Ecto neural progenitor cell (in vitro differentiated cells): ENCODE results near the gene NFX1.
"Not testable (repeated sequence)": the region's sequence is repeated elsewhere in the genome, so short reads cannot be mapped to it uniquely, and the experiment has no call there.

Experiments
- DNase-seq: peaks from one replicate; pipeline ENCODE4 v3.0.0-alpha.2; 2018; ENCODE audit warnings: low spot score

The NFX1 gene

GRCh38 chr9:33364127-33364526 lies 73.8 kb downstream of the NFX1 start:
- DNase-seq = no peak

GRCh38 chr9:33364814-33365213 lies 74.5 kb downstream of the NFX1 start:
- DNase-seq = not testable (repeated sequence)

GRCh38 chr9:33366979-33367480 lies 76.7 kb downstream of the NFX1 start:
- no peak for DNase-seq

- DNase-seq = no peak
These were observed 82.6 kb downstream of the NFX1 start for GRCh38 chr9:33372900-33373299.

- no peak for DNase-seq
These were observed 83.9 kb downstream of the NFX1 start for GRCh38 chr9:33374190-33374589.

GRCh38 chr9:33374634-33375237 lies 84.4 kb downstream of the NFX1 start:
- DNase-seq = peak; percentile 78

GRCh38 chr9:33375238-33375840 lies 85.0 kb downstream of the NFX1 start:
- peak; percentile 64 for DNase-seq

- DNase-seq = no peak
These were observed 85.6 kb downstream of the NFX1 start for GRCh38 chr9:33375841-33376321.

- DNase-seq = no peak
These were observed 86.9 kb downstream of the NFX1 start for GRCh38 chr9:33377089-33377715.

GRCh38 chr9:33378121-33378795 lies 87.9 kb downstream of the NFX1 start:
- no peak for DNase-seq

GRCh38 chr9:33379666-33380389 lies 89.5 kb downstream of the NFX1 start:
- DNase-seq = no peak

GRCh38 chr9:33380390-33381094 lies 90.2 kb downstream of the NFX1 start:
- DNase-seq = no peak

GRCh38 chr9:33381231-33381791 lies 91.0 kb downstream of the NFX1 start:
- peak; percentile 71 for DNase-seq

GRCh38 chr9:33382397-33382796 lies 92.1 kb downstream of the NFX1 start:
- DNase-seq = not testable (repeated sequence)

- not testable (repeated sequence) for DNase-seq
These were observed 93.1 kb downstream of the NFX1 start for GRCh38 chr9:33383396-33383795.

- not testable (repeated sequence) for DNase-seq
These were observed 95.2 kb downstream of the NFX1 start for GRCh38 chr9:33385536-33385935.

- not testable (repeated sequence) for DNase-seq
These were observed 95.8 kb downstream of the NFX1 start for GRCh38 chr9:33385979-33386640.

- not testable (repeated sequence) for DNase-seq
These were observed 96.3 kb downstream of the NFX1 start for GRCh38 chr9:33386641-33386996.

GRCh38 chr9:33386998-33387397 lies 96.7 kb downstream of the NFX1 start:
- not testable (repeated sequence) for DNase-seq
